ENCODE data around the gene TTC16. TPM values are rescaled to one million over a fixed set of nuclear protein-coding genes. Genes with fewer than 3 reads are reported as not detected.

Gene TTC16
- total RNA-seq, 1 experiment from 2014 or later, result not detected

- no peak for DNase-seq
- Histone ChIP-seq H3K9me3 (ENCODE audit: control insufficient read depth, low read depth, low read length) (no peaks in the 10 kb centered on the region), H2BK5ac (ENCODE audit: insufficient read length, low read length) (no peak overlapping the region), H3K27ac (ENCODE audit: insufficient read length, low read depth, low read length) (no peak overlapping the region), H3K4me1 (ENCODE audit: insufficient read depth, low read length) (peaks cover 8% of the 10 kb centered on the region), H3K23me2 (ENCODE audit: insufficient read length, low read depth, low read length, poor library complexity, severe bottlenecking) (peaks cover 6% of the 10 kb centered on the region), H2BK15ac (ENCODE audit: low read depth, low read length) (no peak overlapping the region), H2BK12ac (ENCODE audit: insufficient read length, low read depth, low read length) (no peak overlapping the region), H3T11ph (ENCODE audit: low read length) (no peak overlapping the region), H3K79me1 (ENCODE audit: insufficient read depth, low read depth, low read length, poor library complexity, severe bottlenecking) (no peaks in the 10 kb centered on the region), H3K14ac (ENCODE audit: insufficient read depth, low read length) (no peak overlapping the region), H2AFZ (ENCODE audit: low read length) (no peak overlapping the region), H3K27me3 (ENCODE audit: insufficient read depth, low read length) (no peaks in the 10 kb centered on the region), H4K8ac (replicated peaks; ENCODE audit: insufficient read length, low read depth, low read length) (no peak overlapping the region), H3K79me2 (ENCODE audit: insufficient read depth, low read length) (no peaks in the 10 kb centered on the region), H2BK120ac (ENCODE audit: low read depth, low read length, poor library complexity, severe bottlenecking) (no peak overlapping the region), H2AK5ac (ENCODE audit: insufficient read length, low read length) (no peak overlapping the region), H3K18ac (ENCODE audit: insufficient read length, low read depth, low read length) (no peak overlapping the region), H3K56ac (ENCODE audit: insufficient read length, low read depth, low read length) (no peak overlapping the region), H3K9ac (ENCODE audit: extremely low read depth, insufficient read length, low read length) (no peak overlapping the region), H4K5ac (ENCODE audit: insufficient read length, low read depth, low read length) (no peak overlapping the region), H3K4ac (ENCODE audit: low read depth, low read length) (no peak overlapping the region), H3K23ac (ENCODE audit: insufficient read length, low read depth, low read length) (no peak overlapping the region), H2BK20ac (ENCODE audit: low read depth, low read length, poor library complexity, severe bottlenecking) (no peak overlapping the region), H3K4me2 (ENCODE audit: insufficient read depth, insufficient read length, low read length) (no peak overlapping the region), H4K91ac (ENCODE audit: insufficient read length, low read depth, low read length) (no peak overlapping the region), H4K20me1 (ENCODE audit: control insufficient read depth, insufficient read depth, insufficient read length) (no peaks in the 10 kb centered on the region)
- Mint-ChIP-seq H3K36me3 (ENCODE audit: insufficient read depth in 1 of 3, low read depth in 3 of 3) (no peaks in the 10 kb centered on the region), H3K4me3 (no peak overlapping the region), H3K27ac (0 out of 7 replicates have a peak overlapping the region, but pooled peaks of 1 of the 3 experiments have one; percentile 11), H3K4me1 (peaks cover 44 to 56% of the 10 kb centered on the region in 2 experiments), H3K27me3 (ENCODE audit: low read depth) (peaks cover 11% of the 10 kb centered on the region), H3K9me3 (no peaks in the 10 kb centered on the region; a peak in 1 of 5 replicates)
- no peak for TF ChIP-seq CTCF (conservative IDR thresholded peaks at IDR 0.05)
- WGBS (ENCODE audit: extremely low coverage, insufficient read length, low lambda C conversion rate), result no CpG with 5 or more reads among the region's 3 CpGs
Measured at GRCh38 chr9:127767410-127767809, 51.5 kb downstream of the TTC16 start.
